ENCODE measurements around the gene PSD2. TPM values are rescaled to one million over a fixed set of nuclear protein-coding genes. Genes with fewer than 3 reads are reported as not detected.

Gene PSD2
- total and polyA plus RNA-seq, 2 donors from 2014 or later: 0.09 to 0.13 TPM

DNA sequence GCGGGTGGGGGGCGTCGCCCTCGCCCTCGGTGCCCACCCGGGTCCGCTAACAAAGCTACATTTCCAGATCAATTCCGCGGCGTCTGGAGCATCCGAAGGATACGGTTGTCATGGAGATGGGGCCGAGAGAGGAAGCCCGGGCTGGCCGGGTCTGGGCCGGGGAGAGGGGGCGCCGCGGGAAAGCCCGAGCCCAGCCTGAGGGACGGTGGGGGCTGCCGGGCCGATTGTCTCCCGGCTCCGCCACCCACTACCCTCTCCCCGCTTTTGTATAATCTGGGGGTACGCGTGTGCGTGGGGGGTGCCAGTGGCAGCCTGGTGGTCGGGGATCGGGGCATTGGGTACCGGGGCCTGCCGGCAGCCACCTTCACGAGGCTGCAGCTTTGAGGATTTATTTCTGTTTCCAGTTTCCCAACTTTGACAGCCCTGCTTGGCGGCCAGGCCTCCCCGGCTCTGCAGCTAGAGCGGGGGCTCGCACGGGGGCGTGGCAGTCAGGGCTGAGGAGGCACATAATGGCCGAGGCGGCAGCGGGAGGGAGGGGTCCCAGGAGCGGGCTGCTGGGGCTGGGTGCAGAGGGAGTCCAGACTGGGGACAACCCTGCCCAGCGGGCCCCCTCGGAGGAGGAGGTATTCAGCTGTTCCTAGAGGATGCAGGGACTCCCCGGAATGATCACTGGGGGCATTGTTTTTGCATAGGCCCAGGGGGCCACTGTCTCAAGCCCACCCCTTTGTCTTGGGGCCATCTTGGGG, 626 bp downstream of the PSD2 start:
- FAIRE-seq: no peak
- TF ChIP-seq, protein P1, sequence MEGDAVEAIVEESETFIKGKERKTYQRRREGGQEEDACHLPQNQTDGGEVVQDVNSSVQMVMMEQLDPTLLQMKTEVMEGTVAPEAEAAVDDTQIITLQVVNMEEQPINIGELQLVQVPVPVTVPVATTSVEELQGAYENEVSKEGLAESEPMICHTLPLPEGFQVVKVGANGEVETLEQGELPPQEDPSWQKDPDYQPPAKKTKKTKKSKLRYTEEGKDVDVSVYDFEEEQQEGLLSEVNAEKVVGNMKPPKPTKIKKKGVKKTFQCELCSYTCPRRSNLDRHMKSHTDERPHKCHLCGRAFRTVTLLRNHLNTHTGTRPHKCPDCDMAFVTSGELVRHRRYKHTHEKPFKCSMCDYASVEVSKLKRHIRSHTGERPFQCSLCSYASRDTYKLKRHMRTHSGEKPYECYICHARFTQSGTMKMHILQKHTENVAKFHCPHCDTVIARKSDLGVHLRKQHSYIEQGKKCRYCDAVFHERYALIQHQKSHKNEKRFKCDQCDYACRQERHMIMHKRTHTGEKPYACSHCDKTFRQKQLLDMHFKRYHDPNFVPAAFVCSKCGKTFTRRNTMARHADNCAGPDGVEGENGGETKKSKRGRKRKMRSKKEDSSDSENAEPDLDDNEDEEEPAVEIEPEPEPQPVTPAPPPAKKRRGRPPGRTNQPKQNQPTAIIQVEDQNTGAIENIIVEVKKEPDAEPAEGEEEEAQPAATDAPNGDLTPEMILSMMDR (IDR thresholded peaks at IDR 0.05; ENCODE audit: borderline replicate concordance, extremely low read depth, insufficient read depth): no peak

DNA sequence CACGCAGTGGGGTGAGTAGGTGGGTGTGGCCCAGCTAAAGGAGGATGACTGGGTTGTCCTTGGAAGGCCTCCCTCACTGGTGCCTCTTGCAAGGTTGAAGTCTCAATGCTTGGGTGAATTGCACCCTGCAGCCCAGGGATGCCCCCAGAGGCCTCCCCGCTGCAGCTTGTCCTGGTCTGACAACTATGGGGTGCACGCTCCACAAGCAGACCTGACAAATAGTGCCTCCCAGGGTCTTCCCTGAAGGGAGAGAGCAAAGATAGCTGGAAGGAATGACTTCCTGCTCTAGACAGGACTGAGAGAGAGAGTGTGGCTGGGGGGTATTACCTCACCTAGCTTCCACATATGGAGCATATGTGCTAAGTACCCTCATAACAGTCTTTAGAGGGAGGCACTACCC, 1.7 kb downstream of the PSD2 start:
- Histone ChIP-seq H3K4me3 (ENCODE audit: low read length in 3 of 3) (no peak overlapping the region), H3K27me3 (ENCODE audit: control insufficient read depth, insufficient read depth, low read length) (peaks cover 22% of the 10 kb centered on the region), H3K36me3 (ENCODE audit: control insufficient read depth in 2 of 3, insufficient read depth in 3 of 3, low read length in 3 of 3) (no peaks in the 10 kb centered on the region), H3K4me1 (ENCODE audit: control insufficient read depth in 2 of 3, insufficient read depth in 2 of 3, low read depth in 1 of 3, low read length in 3 of 3) (no peaks in the 10 kb centered on the region), H3K9ac (ENCODE audit: low read length in 3 of 3) (no peak overlapping the region), H3K27ac (ENCODE audit: low read depth in 2 of 2, low read length in 2 of 2) (no peak overlapping the region), H3K9me3 (ENCODE audit: control insufficient read depth in 2 of 3, insufficient read depth in 1 of 3, low read length in 3 of 3) (no peaks in the 10 kb centered on the region)
- no peak for FAIRE-seq
- TF ChIP-seq, protein P1 (IDR thresholded peaks at IDR 0.05; ENCODE audit: borderline replicate concordance, extremely low read depth, insufficient read depth): no peak
- DNase-seq: no peak
- intact Hi-C loops (cut with DNase I): no loop called here

More for the DNA sequence above, 626 bp downstream of the PSD2 start:
- no peaks in the 10 kb centered on the region for H3K36me3 ChIP-seq (ENCODE audit: control insufficient read depth in 2 of 3, insufficient read depth in 3 of 3, low read length in 3 of 3)
- H3K4me1 ChIP-seq (ENCODE audit: control insufficient read depth in 2 of 3, insufficient read depth in 2 of 3, low read depth in 1 of 3, low read length in 3 of 3): no peaks in the 10 kb centered on the region
- DNase-seq: peak in 4 of 5 donors; percentile 62 to 77 (median 72)
- no peaks in the 10 kb centered on the region for H3K9me3 ChIP-seq (ENCODE audit: control insufficient read depth in 2 of 3, insufficient read depth in 1 of 3, low read length in 3 of 3)
- intact Hi-C loops (cut with DNase I): no loop called here
- H3K9ac ChIP-seq (ENCODE audit: low read length in 3 of 3): no peak overlapping the region
- H3K4me3 ChIP-seq (ENCODE audit: low read length in 3 of 3): no peak overlapping the region
- H3K27me3 ChIP-seq (ENCODE audit: control insufficient read depth, insufficient read depth, low read length): peaks cover 22% of the 10 kb centered on the region
- no peak overlapping the region for H3K27ac ChIP-seq (ENCODE audit: low read depth in 2 of 2, low read length in 2 of 2)

DNA sequence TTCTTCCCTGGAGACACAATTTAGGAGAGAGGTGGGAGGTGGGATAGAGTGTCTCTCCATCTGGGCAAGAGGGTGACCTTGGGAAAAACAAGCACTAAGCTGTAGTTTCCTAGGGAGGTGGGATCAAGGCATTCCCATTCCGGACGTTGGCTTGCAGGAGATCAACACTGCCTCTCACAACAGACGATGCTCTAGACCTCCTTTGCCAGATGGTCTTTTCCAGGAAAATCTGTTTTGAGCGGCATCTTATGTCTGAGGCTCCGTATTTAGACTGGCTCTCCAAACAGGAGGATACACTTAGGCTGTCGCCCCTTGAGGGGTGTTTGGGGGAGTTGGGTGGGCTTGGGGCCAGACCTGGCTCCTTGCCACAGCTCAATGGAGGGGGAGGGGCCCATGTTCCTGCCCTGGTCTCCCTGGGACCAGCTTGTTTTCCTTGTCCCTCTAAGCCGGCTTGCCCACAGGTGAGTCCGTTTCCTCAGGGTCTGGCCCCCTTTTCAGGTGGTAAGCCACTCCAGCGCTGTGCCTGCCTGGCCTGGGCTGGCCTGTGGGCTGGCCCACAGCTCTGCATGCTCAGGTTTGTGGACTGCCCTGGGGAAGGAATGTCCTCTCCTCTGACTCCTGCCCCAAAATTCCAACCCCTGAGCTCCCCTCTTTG, 2.4 kb downstream of the PSD2 start:
- H3K36me3 ChIP-seq (ENCODE audit: control insufficient read depth in 2 of 3, insufficient read depth in 3 of 3, low read length in 3 of 3): no peaks in the 10 kb centered on the region
- H3K27ac ChIP-seq (ENCODE audit: low read depth in 2 of 2, low read length in 2 of 2): no peak overlapping the region
- peaks cover 22% of the 10 kb centered on the region for H3K27me3 ChIP-seq (ENCODE audit: control insufficient read depth, insufficient read depth, low read length)
- intact Hi-C loops (cut with DNase I): no loop called here
- no peaks in the 10 kb centered on the region for H3K4me1 ChIP-seq (ENCODE audit: control insufficient read depth in 2 of 3, insufficient read depth in 2 of 3, low read depth in 1 of 3, low read length in 3 of 3)
- FAIRE-seq (no peak), DNase-seq (no peak)
- no peak overlapping the region for H3K4me3 ChIP-seq (ENCODE audit: low read length in 3 of 3)
- TF ChIP-seq, protein P1 (IDR thresholded peaks at IDR 0.05; ENCODE audit: borderline replicate concordance, extremely low read depth, insufficient read depth): no peak
- H3K9me3 ChIP-seq (ENCODE audit: control insufficient read depth in 2 of 3, insufficient read depth in 1 of 3, low read length in 3 of 3): no peaks in the 10 kb centered on the region
- H3K9ac ChIP-seq (ENCODE audit: low read length in 3 of 3): no peak overlapping the region

Data from kidney (tissue), 14 donors.